GM13976 (cell line): ENCODE measurements around the gene FOXJ2.

Experiments
- DNase-seq: peaks from one replicate; pipeline ENCODE4 v3.0.0; 2012; ENCODE audit warnings: low spot score
- CTCF ChIP-seq: IDR thresholded peaks from 2 replicates; pipeline ENCODE4 v1.5.1; 2012; ENCODE audit warnings: borderline replicate concordance, mild to moderate bottlenecking; ENCODE audit not compliant: insufficient read depth; ENCODE audit errors: extremely low read depth, missing control alignments, control extremely low read depth
- in situ Hi-C: fragments of 300-500 bp; cut with MboI; formaldehyde crosslinking; loops from one replicate; pipeline ENCODE4 v1.12.0; 2022; ENCODE audit warnings: low sequenced_read_pairs, mixed read lengths, inconsistent platforms; ENCODE audit not compliant: unreplicated experiment

FOXJ2 gene

GRCh38 chr12:8089716-8090115, 57.2 kb downstream of the FOXJ2 start:
- TF ChIP-seq CTCF: no peak
- no peak for DNase-seq
- in situ Hi-C loops: no loop called here

DNA sequence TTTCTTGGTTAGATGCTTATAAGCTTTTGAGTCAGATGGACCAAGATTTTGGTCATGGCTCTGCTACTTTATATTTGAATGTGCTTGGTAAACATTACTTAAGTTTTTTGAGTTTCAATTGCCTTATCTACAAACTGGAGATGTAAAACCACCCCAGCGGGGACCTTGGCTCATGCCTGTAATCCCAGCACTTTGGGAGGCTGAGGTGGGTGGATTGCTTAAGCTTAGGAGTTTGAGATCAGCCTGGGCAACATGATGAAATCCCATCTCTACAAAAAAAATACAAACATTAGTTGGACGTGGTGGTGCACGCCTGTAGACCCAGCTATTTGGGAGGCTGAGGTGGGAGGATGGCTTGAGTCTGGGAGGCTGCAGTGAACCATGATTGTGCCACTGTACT, 60.8 kb downstream of the FOXJ2 start:
- no peak for TF ChIP-seq CTCF
- in situ Hi-C loops: no loop called here
- no peak for DNase-seq

- TF ChIP-seq CTCF: no peak
- no peak for DNase-seq
- in situ Hi-C loops: no loop called here
Observed at GRCh38 chr12:8096281-8096915, 63.9 kb downstream of the FOXJ2 start.

- no peak for TF ChIP-seq CTCF
- DNase-seq: no peak
- in situ Hi-C loops: no loop called here
Observed at GRCh38 chr12:8099235-8099634, 66.7 kb downstream of the FOXJ2 start.
